H7 (cell line): ENCODE data around the gene MTOR. TPM values are rescaled to one million over a fixed set of nuclear protein-coding genes. Genes with fewer than 3 reads are reported as not detected.
"Not testable (repeated sequence)": the region's sequence is repeated elsewhere in the genome, so short reads cannot be mapped to it uniquely, and the experiment has no call there.

ENCODE experiments used
- DNase-seq: peaks from one replicate; pipeline ENCODE4 v3.0.0; 2012
- H3K27me3 ChIP-seq: 2 replicates; pipeline ENCODE4 v1.6.0; 2011; ENCODE audit warnings: mild to moderate bottlenecking, low read length; ENCODE audit not compliant: control insufficient read depth, insufficient read depth
- H3K36me3 ChIP-seq: replicated peaks from 2 replicates; pipeline ENCODE4 v1.5.1; 2011; ENCODE audit warnings: low read length; ENCODE audit not compliant: control insufficient read depth, insufficient read depth
- H3K4me3 ChIP-seq: 2 replicates; pipeline ENCODE4 v1.5.1; 2011; ENCODE audit warnings: low read depth, mild to moderate bottlenecking, control low read depth, low read length, moderate library complexity; ENCODE audit not compliant: insufficient read depth
- total RNA-seq: library from RNA; depleted of rRNA; stranded (reverse); fragments of >200 nt; shearing (Covaris generic); gene quantifications from 2 replicates; pipeline ENCODE4 v1.2.3, GENCODE V29; 2014

Gene MTOR
- total RNA-seq, 1 experiment from 2014 or later, result 74.4 TPM

GRCh38 chr1:11168731-11169130 lies 93.6 kb downstream of the MTOR start:
- no peak for DNase-seq
- Histone ChIP-seq H3K36me3 (no peaks in the 10 kb centered on the region), H3K27me3 (no peaks in the 10 kb centered on the region), H3K4me3 (no peak overlapping the region)

- H3K36me3 ChIP-seq, H3K4me3 ChIP-seq, DNase-seq, H3K27me3 ChIP-seq: not testable (repeated sequence)
Measured at GRCh38 chr1:11166744-11167143, 95.6 kb downstream of the MTOR start.

- not testable (repeated sequence) for DNase-seq, H3K4me3 ChIP-seq, H3K36me3 ChIP-seq, H3K27me3 ChIP-seq
Measured at GRCh38 chr1:11162752-11163151, 99.6 kb downstream of the MTOR start.

GRCh38 chr1:11158720-11159321 lies 103.5 kb downstream of the MTOR start:
- Histone ChIP-seq H3K4me3 (no peak overlapping the region), H3K27me3 (no peaks in the 10 kb centered on the region), H3K36me3 (peaks cover 14% of the 10 kb centered on the region)
- no peak for DNase-seq

- DNase-seq, result no peak
- Histone ChIP-seq H3K36me3 (peaks cover 14% of the 10 kb centered on the region), H3K4me3 (no peak overlapping the region), H3K27me3 (no peaks in the 10 kb centered on the region)
Measured at GRCh38 chr1:11158291-11158690, 104.1 kb downstream of the MTOR start.

GRCh38 chr1:11157867-11158266 lies 104.5 kb downstream of the MTOR start:
- H3K4me3 ChIP-seq, result no peak overlapping the region

GRCh38 chr1:11157394-11157793 lies 105.0 kb downstream of the MTOR start:
- Histone ChIP-seq H3K27me3 (no peaks in the 10 kb centered on the region), H3K4me3 (no peak overlapping the region), H3K36me3 (peaks cover 14% of the 10 kb centered on the region)
- DNase-seq, result no peak

More at GRCh38 chr1:11157867-11158266, 104.5 kb downstream of the MTOR start:
- H3K36me3 ChIP-seq, result peaks cover 14% of the 10 kb centered on the region
- H3K27me3 ChIP-seq, result no peaks in the 10 kb centered on the region
- no peak for DNase-seq

- H3K36me3 ChIP-seq, result peaks cover 14% of the 10 kb centered on the region
- no peak for DNase-seq
- H3K4me3 ChIP-seq, result no peak overlapping the region
- no peaks in the 10 kb centered on the region for H3K27me3 ChIP-seq
Measured at GRCh38 chr1:11156963-11157362, 105.4 kb downstream of the MTOR start.

GRCh38 chr1:11156441-11156840 lies 105.9 kb downstream of the MTOR start:
- DNase-seq, result no peak
- Histone ChIP-seq H3K4me3 (no peak overlapping the region), H3K27me3 (no peaks in the 10 kb centered on the region), H3K36me3 (peaks cover 14% of the 10 kb centered on the region)

GRCh38 chr1:11153184-11153583 lies 109.2 kb downstream of the MTOR start:
- no peak for DNase-seq
- Histone ChIP-seq H3K4me3 (no peak overlapping the region), H3K36me3 (peaks cover 20% of the 10 kb centered on the region), H3K27me3 (no peaks in the 10 kb centered on the region)

- H3K27me3 ChIP-seq, result no peaks in the 10 kb centered on the region
- no peak overlapping the region for H3K4me3 ChIP-seq
- H3K36me3 ChIP-seq, result peaks cover 20% of the 10 kb centered on the region
- no peak for DNase-seq
Measured at GRCh38 chr1:11152755-11153154, 109.6 kb downstream of the MTOR start.

GRCh38 chr1:11151826-11152612 lies 110.3 kb downstream of the MTOR start:
- no peaks in the 10 kb centered on the region for H3K27me3 ChIP-seq
- DNase-seq, result no peak
- no peak overlapping the region for H3K4me3 ChIP-seq
- peaks cover 17% of the 10 kb centered on the region for H3K36me3 ChIP-seq

- Histone ChIP-seq H3K27me3 (no peaks in the 10 kb centered on the region), H3K4me3 (no peak overlapping the region), H3K36me3 (peaks cover 20% of the 10 kb centered on the region)
- no peak for DNase-seq
Measured at GRCh38 chr1:11151114-11151513, 111.2 kb downstream of the MTOR start.

GRCh38 chr1:11150326-11150725 lies 112.0 kb downstream of the MTOR start:
- H3K36me3 ChIP-seq, result peaks cover 24% of the 10 kb centered on the region
- no peaks in the 10 kb centered on the region for H3K27me3 ChIP-seq
- no peak overlapping the region for H3K4me3 ChIP-seq
- DNase-seq, result no peak

GRCh38 chr1:11147197-11147770 lies 115.1 kb downstream of the MTOR start:
- peaks cover 29% of the 10 kb centered on the region for H3K36me3 ChIP-seq
- no peak overlapping the region for H3K4me3 ChIP-seq
- no peak for DNase-seq
- no peaks in the 10 kb centered on the region for H3K27me3 ChIP-seq
